Neural progenitor cell (in vitro differentiated cells): ENCODE measurements around the gene AMN. TPM values are rescaled to one million over a fixed set of nuclear protein-coding genes. Genes with fewer than 3 reads are reported as not detected.

Experiments used
- DNase-seq: peaks from one replicate; pipeline ENCODE4 v3.0.0-alpha.2; 2016; ENCODE audit warnings: low spot score
- H2AFZ ChIP-seq: fragments of 200-600 bp; sonication (generic); replicated peaks from 2 replicates; pipeline ENCODE4 v1.6.1; 2016; ENCODE audit warnings: antibody characterized with exemption
- H3F3A ChIP-seq: fragments of 200-600 bp; sonication (generic); 2 replicates; pipeline ENCODE4 v1.6.1; 2016; ENCODE audit warnings: antibody characterized with exemption, low read depth
- H3K27ac ChIP-seq: fragments of 200-600 bp; sonication (generic); 2 replicates; pipeline ENCODE4 v1.5.1; 2016; ENCODE audit warnings: mild to moderate bottlenecking
- H3K27me3 ChIP-seq: fragments of 200-600 bp; sonication (generic); 2 replicates; pipeline ENCODE4 v1.6.1; 2016; ENCODE audit warnings: mild to moderate bottlenecking, moderate library complexity
- H3K36me3 ChIP-seq: fragments of 200-600 bp; sonication (generic); 2 replicates; pipeline ENCODE4 v1.5.1; 2016
- H3K4me1 ChIP-seq: fragments of 200-600 bp; sonication (generic); 2 replicates; pipeline ENCODE4 v1.6.1; 2016; ENCODE audit warnings: mixed run types
- H3K4me2 ChIP-seq: fragments of 200-600 bp; sonication (generic); 2 replicates; pipeline ENCODE4 v1.6.1; 2016
- H3K4me3 ChIP-seq: fragments of 200-600 bp; sonication (generic); 2 replicates; pipeline ENCODE4 v1.5.1; 2016
- H3K79me2 ChIP-seq: fragments of 200-600 bp; sonication (generic); 2 replicates; pipeline ENCODE4 v1.6.1; 2016; ENCODE audit warnings: low read depth
- H3K9ac ChIP-seq: fragments of 200-600 bp; sonication (generic); 2 replicates; pipeline ENCODE4 v1.6.1; 2016
- H3K9me3 ChIP-seq: fragments of 200-600 bp; sonication (generic); 2 replicates; pipeline ENCODE4 v1.5.1; 2016; ENCODE audit warnings: low read depth
- H4K20me1 ChIP-seq: fragments of 200-600 bp; sonication (generic); 2 replicates; pipeline ENCODE4 v1.6.1; 2016; ENCODE audit warnings: low read depth
- H3K27ac Mint-ChIP-seq: 3 replicates; pipeline ENCODE4 v1.8.0; 2021; ENCODE audit warnings: mixed read lengths
- H3K27me3 Mint-ChIP-seq: 2 replicates; pipeline ENCODE4 v1.8.0; 2022; ENCODE audit warnings: low read depth, mild to moderate bottlenecking, inconsistent platforms, moderate library complexity, mixed read lengths; ENCODE audit not compliant: insufficient read depth
- H3K36me3 Mint-ChIP-seq: 3 replicates; pipeline ENCODE4 v1.8.0; 2021; ENCODE audit warnings: mixed read lengths
- H3K4me1 Mint-ChIP-seq: 3 replicates; pipeline ENCODE4 v1.8.0; 2021; ENCODE audit warnings: mixed read lengths
- H3K4me3 Mint-ChIP-seq: 3 replicates; pipeline ENCODE4 v1.8.0; 2021; ENCODE audit warnings: mild to moderate bottlenecking, moderate library complexity, mixed read lengths
- H3K9me3 Mint-ChIP-seq: 3 replicates; pipeline ENCODE4 v1.8.0; 2020; ENCODE audit warnings: mixed read lengths
- EZH2 ChIP-seq: fragments of 200-600 bp; sonication (generic); IDR thresholded peaks from 2 replicates; pipeline ENCODE4 v1.6.1; 2017; ENCODE audit warnings: antibody characterized with exemption, mild to moderate bottlenecking, moderate library complexity
- EZH2phosphoT487 ChIP-seq: fragments of 200-600 bp; sonication (generic); IDR thresholded peaks from 2 replicates; pipeline ENCODE4 v1.6.1; 2017; ENCODE audit warnings: antibody characterized with exemption
- total RNA-seq: library from RNA; depleted of rRNA; stranded (reverse); fragments of >200 nt; gene quantifications from 2 replicates; pipeline ENCODE4 v1.2.3, GENCODE V29; 2015; ENCODE audit warnings: low replicate concordance
- TF ChIP-seq, protein P1 (sequence below): fragments of 200-600 bp; sonication (generic); IDR thresholded peaks from 2 replicates; pipeline ENCODE4 v1.5.1; 2017; ENCODE audit warnings: antibody characterized with exemption, mild to moderate bottlenecking

Gene AMN
- total RNA-seq = 0.28 TPM in 1 of 2 replicates, not detected in the other

DNA sequence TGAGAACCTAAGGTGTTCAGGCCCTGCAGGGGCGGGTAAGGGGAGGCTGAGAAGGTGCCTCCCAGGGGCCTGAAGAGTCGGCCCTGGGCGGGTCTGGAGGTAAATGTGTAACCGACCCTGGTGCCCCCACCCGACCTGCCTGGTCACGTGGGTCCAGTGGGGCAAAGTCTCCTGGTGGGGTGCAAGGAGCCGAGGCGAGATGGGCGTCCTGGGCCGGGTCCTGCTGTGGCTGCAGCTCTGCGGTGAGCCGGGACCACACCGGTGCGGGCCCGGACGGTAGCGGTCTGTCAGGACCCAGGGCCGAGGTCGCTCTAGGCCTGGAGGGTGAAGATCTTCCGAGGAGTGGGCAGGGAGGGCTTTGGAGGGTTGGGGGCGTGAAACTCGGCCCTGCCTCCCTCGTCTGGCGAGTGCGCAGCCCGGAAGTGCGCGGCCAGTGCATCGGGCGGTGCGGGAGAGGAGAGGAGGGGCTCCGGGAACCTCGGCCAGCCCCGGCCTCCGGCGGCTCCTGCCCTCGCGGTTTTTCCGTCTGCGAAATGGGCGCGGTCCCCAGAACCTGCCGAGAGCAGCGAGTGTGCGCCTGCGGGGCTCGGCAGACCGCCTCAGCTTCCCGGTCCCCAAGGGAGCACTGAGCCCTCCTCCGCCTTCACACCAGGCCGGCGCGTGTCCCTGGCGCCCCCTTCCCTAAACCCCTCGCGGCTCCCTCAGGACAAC is at the start of gene AMN:
TSS of gene AMN (plus strand) at position 174 of the 711 bp plus-strand sequence. CDS start at position 200, 26 bp downstream.
- H4K20me1 ChIP-seq = peaks cover 6% of the 10 kb centered on the region
- peak within 1 kb of the TSS; percentile 40 for H3K4me3 ChIP-seq
- H3K27me3 ChIP-seq = peaks cover 74% of the 10 kb centered on the region
- H3K27ac ChIP-seq = no peak within 1 kb of the TSS
- H3K4me2 ChIP-seq = peak within 1 kb of the TSS; percentile 76
- H3K79me2 ChIP-seq = no peaks in the 10 kb centered on the region
- no peak within 1 kb of the TSS for H3K9ac ChIP-seq
- Mint-ChIP-seq H3K4me3 (no peak within 1 kb of the TSS), H3K27ac (no peak within 1 kb of the TSS), H3K36me3 (no peaks in the 10 kb centered on the region), H3K27me3 (peaks cover 15% of the 10 kb centered on the region), H3K9me3 (no peaks in the 10 kb centered on the region), H3K4me1 (peaks cover 9% of the 10 kb centered on the region)
- H3F3A ChIP-seq = peaks cover 16% of the 10 kb centered on the region
- no peaks in the 10 kb centered on the region for H3K9me3 ChIP-seq
- TF ChIP-seq EZH2 (no peak), EZH2phosphoT487 (no peak)
- TF ChIP-seq, protein P1, sequence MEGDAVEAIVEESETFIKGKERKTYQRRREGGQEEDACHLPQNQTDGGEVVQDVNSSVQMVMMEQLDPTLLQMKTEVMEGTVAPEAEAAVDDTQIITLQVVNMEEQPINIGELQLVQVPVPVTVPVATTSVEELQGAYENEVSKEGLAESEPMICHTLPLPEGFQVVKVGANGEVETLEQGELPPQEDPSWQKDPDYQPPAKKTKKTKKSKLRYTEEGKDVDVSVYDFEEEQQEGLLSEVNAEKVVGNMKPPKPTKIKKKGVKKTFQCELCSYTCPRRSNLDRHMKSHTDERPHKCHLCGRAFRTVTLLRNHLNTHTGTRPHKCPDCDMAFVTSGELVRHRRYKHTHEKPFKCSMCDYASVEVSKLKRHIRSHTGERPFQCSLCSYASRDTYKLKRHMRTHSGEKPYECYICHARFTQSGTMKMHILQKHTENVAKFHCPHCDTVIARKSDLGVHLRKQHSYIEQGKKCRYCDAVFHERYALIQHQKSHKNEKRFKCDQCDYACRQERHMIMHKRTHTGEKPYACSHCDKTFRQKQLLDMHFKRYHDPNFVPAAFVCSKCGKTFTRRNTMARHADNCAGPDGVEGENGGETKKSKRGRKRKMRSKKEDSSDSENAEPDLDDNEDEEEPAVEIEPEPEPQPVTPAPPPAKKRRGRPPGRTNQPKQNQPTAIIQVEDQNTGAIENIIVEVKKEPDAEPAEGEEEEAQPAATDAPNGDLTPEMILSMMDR = no peak
- H2AFZ ChIP-seq = peak within 1 kb of the TSS; percentile 22
- DNase-seq = peak; percentile 48
- no peaks in the 10 kb centered on the region for H3K36me3 ChIP-seq
- peaks cover 21% of the 10 kb centered on the region for H3K4me1 ChIP-seq

DNA sequence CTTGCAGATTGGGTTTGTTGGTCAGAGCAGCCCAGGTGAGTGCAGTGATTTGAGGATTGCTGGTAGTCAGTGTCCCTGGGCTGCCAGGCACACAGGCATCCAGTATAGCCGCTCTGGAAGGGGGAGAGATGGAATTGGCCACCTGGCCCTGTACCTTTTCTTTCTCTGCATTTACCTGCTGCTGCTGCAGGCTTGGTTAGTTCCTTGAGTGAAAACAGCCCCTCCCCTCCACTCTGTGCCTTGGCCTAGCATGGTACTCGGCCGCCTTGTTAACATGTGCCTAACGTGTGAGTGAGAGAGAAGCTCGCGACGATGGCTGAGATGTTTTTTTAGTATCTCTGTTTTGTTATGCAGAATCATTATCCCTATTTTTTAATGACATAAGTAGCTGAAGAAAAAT is 49.3 kb upstream of the AMN start:
- Histone ChIP-seq H4K20me1 (no peaks in the 10 kb centered on the region), H3K36me3 (no peaks in the 10 kb centered on the region), H3F3A (no peaks in the 10 kb centered on the region), H2AFZ (no peak overlapping the region), H3K4me3 (no peak overlapping the region), H3K27me3 (no peaks in the 10 kb centered on the region), H3K9ac (no peak overlapping the region), H3K79me2 (no peaks in the 10 kb centered on the region), H3K4me2 (no peak overlapping the region), H3K27ac (no peak overlapping the region), H3K4me1 (no peaks in the 10 kb centered on the region), H3K9me3 (no peaks in the 10 kb centered on the region)
- no peak overlapping the region for H3K4me3 Mint-ChIP-seq
- H3K27me3 Mint-ChIP-seq = no peaks in the 10 kb centered on the region
- TF ChIP-seq EZH2 (no peak), EZH2phosphoT487 (no peak)
- TF ChIP-seq, protein P1 = no peak
- DNase-seq = no peak
- no peaks in the 10 kb centered on the region for H3K9me3 Mint-ChIP-seq
- no peak overlapping the region for H3K27ac Mint-ChIP-seq
- peaks cover 7% of the 10 kb centered on the region for H3K36me3 Mint-ChIP-seq
- no peaks in the 10 kb centered on the region for H3K4me1 Mint-ChIP-seq

DNA sequence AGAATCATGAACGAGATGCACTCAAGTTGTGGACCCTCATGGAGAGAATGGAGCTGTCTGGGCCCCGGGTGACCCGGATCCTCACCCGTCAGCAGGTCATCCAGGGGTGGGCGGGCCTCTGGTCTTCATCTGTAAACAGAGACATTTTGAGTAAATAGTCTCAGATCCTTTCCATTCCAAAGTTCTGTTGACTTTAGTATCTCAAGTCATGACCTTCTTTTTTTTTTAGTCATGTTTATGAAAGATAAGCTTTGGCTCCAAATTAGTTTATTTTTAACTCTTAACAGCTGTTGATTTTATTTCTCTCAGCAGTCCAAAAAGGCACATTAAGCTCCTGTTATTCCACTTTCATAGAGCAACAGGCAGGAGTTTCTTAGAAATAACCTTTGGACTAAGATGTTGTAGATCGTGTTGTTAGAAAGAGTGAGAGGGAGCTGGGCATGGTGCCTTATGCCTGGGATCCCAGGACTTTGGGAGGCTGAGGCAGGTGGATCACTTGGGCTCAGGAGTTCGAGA is 48.9 kb upstream of the AMN start:
- Mint-ChIP-seq H3K4me1 (no peaks in the 10 kb centered on the region), H3K36me3 (peaks cover 7% of the 10 kb centered on the region), H3K27me3 (no peaks in the 10 kb centered on the region), H3K27ac (no peak overlapping the region), H3K9me3 (no peaks in the 10 kb centered on the region), H3K4me3 (no peak overlapping the region)
- H3F3A ChIP-seq = no peaks in the 10 kb centered on the region
- no peak for TF ChIP-seq EZH2phosphoT487
- no peak for TF ChIP-seq EZH2
- TF ChIP-seq, protein P1 = no peak
- H3K4me3 ChIP-seq = no peak overlapping the region
- H4K20me1 ChIP-seq = no peaks in the 10 kb centered on the region
- no peaks in the 10 kb centered on the region for H3K79me2 ChIP-seq
- H2AFZ ChIP-seq = no peak overlapping the region
- H3K4me1 ChIP-seq = no peaks in the 10 kb centered on the region
- H3K27ac ChIP-seq = no peak overlapping the region
- H3K9ac ChIP-seq = no peak overlapping the region
- H3K27me3 ChIP-seq = no peaks in the 10 kb centered on the region
- H3K36me3 ChIP-seq = no peaks in the 10 kb centered on the region
- DNase-seq = no peak
- no peaks in the 10 kb centered on the region for H3K9me3 ChIP-seq
- no peak overlapping the region for H3K4me2 ChIP-seq
